ENCODE measurements around the gene INTS1. TPM values are rescaled to one million over a fixed set of nuclear protein-coding genes. Genes with fewer than 3 reads are reported as not detected.

Gene INTS1
- total and polyA plus RNA-seq, 2 experiments from 2014 or later, result 35.1 to 111 TPM

DNA sequence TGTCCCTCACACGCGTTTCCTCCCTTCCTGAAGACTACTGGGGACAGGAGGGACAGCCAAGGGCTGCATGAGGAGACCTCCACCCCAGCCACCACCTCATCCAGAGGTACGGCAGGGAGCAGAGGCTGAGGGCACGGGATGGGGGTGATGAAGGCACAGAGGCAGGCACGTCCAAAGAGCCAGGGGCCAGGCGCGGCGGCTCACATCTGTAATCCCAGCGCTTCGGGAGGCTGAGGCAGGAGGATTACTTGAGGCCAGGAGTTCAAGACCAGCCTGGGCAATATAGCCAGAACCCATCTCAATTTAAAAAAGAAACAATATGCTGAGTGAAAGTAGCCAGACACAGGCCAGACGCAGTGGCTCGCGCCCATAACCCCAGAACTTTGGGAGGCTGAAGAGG, 48.2 kb downstream of the INTS1 start:
- H3K4me1 Mint-ChIP-seq, result peaks cover 14% of the 10 kb centered on the region
- TF ChIP-seq, protein P1, sequence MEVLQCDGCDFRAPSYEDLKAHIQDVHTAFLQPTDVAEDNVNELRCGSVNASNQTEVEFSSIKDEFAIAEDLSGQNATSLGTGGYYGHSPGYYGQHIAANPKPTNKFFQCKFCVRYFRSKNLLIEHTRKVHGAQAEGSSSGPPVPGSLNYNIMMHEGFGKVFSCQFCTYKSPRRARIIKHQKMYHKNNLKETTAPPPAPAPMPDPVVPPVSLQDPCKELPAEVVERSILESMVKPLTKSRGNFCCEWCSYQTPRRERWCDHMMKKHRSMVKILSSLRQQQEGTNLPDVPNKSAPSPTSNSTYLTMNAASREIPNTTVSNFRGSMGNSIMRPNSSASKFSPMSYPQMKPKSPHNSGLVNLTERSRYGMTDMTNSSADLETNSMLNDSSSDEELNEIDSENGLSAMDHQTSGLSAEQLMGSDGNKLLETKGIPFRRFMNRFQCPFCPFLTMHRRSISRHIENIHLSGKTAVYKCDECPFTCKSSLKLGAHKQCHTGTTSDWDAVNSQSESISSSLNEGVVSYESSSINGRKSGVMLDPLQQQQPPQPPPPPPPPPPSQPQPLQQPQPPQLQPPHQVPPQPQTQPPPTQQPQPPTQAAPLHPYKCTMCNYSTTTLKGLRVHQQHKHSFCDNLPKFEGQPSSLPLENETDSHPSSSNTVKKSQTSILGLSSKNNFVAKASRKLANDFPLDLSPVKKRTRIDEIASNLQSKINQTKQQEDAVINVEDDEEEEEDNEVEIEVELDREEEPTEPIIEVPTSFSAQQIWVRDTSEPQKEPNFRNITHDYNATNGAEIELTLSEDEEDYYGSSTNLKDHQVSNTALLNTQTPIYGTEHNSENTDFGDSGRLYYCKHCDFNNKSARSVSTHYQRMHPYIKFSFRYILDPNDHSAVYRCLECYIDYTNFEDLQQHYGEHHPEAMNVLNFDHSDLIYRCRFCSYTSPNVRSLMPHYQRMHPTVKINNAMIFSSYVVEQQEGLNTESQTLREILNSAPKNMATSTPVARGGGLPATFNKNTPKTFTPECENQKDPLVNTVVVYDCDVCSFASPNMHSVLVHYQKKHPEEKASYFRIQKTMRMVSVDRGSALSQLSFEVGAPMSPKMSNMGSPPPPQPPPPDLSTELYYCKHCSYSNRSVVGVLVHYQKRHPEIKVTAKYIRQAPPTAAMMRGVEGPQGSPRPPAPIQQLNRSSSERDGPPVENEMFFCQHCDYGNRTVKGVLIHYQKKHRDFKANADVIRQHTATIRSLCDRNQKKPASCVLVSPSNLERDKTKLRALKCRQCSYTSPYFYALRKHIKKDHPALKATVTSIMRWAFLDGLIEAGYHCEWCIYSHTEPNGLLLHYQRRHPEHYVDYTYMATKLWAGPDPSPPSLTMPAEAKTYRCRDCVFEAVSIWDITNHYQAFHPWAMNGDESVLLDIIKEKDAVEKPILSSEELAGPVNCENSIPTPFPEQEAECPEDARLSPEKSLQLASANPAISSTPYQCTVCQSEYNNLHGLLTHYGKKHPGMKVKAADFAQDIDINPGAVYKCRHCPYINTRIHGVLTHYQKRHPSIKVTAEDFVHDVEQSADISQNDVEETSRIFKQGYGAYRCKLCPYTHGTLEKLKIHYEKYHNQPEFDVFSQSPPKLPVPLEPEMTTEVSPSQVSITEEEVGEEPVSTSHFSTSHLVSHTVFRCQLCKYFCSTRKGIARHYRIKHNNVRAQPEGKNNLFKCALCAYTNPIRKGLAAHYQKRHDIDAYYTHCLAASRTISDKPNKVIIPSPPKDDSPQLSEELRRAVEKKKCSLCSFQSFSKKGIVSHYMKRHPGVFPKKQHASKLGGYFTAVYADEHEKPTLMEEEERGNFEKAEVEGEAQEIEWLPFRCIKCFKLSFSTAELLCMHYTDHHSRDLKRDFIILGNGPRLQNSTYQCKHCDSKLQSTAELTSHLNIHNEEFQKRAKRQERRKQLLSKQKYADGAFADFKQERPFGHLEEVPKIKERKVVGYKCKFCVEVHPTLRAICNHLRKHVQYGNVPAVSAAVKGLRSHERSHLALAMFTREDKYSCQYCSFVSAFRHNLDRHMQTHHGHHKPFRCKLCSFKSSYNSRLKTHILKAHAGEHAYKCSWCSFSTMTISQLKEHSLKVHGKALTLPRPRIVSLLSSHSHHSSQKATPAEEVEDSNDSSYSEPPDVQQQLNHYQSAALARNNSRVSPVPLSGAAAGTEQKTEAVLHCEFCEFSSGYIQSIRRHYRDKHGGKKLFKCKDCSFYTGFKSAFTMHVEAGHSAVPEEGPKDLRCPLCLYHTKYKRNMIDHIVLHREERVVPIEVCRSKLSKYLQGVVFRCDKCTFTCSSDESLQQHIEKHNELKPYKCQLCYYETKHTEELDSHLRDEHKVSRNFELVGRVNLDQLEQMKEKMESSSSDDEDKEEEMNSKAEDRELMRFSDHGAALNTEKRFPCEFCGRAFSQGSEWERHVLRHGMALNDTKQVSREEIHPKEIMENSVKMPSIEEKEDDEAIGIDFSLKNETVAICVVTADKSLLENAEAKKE (CRISPR knock-in tag; IDR thresholded peaks at IDR 0.05), result no peak
- TF ChIP-seq POLR2AphosphoS5 (IDR thresholded peaks at IDR 0.05; ENCODE audit: low read depth) (no peak), EZH2 (IDR thresholded peaks at IDR 0.05; ENCODE audit: low read depth, unreplicated experiment) (no peak), NANOG (IDR thresholded peaks at IDR 0.05; ENCODE audit: borderline replicate concordance) (no peak), ZNF331 (CRISPR knock-in tag; IDR thresholded peaks at IDR 0.05; ENCODE audit: low read depth) (no peak), EZH2phosphoT487 (IDR thresholded peaks at IDR 0.05; ENCODE audit: unreplicated experiment) (no peak), CREB1 (CRISPR knock-in tag; IDR thresholded peaks at IDR 0.05; ENCODE audit: low read depth) (no peak), JUNB (IDR thresholded peaks at IDR 0.05; ENCODE audit: unreplicated experiment) (no peak)
- TF ChIP-seq, protein P2, sequence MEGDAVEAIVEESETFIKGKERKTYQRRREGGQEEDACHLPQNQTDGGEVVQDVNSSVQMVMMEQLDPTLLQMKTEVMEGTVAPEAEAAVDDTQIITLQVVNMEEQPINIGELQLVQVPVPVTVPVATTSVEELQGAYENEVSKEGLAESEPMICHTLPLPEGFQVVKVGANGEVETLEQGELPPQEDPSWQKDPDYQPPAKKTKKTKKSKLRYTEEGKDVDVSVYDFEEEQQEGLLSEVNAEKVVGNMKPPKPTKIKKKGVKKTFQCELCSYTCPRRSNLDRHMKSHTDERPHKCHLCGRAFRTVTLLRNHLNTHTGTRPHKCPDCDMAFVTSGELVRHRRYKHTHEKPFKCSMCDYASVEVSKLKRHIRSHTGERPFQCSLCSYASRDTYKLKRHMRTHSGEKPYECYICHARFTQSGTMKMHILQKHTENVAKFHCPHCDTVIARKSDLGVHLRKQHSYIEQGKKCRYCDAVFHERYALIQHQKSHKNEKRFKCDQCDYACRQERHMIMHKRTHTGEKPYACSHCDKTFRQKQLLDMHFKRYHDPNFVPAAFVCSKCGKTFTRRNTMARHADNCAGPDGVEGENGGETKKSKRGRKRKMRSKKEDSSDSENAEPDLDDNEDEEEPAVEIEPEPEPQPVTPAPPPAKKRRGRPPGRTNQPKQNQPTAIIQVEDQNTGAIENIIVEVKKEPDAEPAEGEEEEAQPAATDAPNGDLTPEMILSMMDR (conservative IDR thresholded peaks at IDR 0.05; ENCODE audit: low read depth in 2 of 2), result no peak
- TF ChIP-seq, protein P3, sequence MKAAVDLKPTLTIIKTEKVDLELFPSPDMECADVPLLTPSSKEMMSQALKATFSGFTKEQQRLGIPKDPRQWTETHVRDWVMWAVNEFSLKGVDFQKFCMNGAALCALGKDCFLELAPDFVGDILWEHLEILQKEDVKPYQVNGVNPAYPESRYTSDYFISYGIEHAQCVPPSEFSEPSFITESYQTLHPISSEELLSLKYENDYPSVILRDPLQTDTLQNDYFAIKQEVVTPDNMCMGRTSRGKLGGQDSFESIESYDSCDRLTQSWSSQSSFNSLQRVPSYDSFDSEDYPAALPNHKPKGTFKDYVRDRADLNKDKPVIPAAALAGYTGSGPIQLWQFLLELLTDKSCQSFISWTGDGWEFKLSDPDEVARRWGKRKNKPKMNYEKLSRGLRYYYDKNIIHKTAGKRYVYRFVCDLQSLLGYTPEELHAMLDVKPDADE (IDR thresholded peaks at IDR 0.05), result no peak
- TF ChIP-seq, protein P4, sequence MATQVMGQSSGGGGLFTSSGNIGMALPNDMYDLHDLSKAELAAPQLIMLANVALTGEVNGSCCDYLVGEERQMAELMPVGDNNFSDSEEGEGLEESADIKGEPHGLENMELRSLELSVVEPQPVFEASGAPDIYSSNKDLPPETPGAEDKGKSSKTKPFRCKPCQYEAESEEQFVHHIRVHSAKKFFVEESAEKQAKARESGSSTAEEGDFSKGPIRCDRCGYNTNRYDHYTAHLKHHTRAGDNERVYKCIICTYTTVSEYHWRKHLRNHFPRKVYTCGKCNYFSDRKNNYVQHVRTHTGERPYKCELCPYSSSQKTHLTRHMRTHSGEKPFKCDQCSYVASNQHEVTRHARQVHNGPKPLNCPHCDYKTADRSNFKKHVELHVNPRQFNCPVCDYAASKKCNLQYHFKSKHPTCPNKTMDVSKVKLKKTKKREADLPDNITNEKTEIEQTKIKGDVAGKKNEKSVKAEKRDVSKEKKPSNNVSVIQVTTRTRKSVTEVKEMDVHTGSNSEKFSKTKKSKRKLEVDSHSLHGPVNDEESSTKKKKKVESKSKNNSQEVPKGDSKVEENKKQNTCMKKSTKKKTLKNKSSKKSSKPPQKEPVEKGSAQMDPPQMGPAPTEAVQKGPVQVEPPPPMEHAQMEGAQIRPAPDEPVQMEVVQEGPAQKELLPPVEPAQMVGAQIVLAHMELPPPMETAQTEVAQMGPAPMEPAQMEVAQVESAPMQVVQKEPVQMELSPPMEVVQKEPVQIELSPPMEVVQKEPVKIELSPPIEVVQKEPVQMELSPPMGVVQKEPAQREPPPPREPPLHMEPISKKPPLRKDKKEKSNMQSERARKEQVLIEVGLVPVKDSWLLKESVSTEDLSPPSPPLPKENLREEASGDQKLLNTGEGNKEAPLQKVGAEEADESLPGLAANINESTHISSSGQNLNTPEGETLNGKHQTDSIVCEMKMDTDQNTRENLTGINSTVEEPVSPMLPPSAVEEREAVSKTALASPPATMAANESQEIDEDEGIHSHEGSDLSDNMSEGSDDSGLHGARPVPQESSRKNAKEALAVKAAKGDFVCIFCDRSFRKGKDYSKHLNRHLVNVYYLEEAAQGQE (IDR thresholded peaks at IDR 0.05; ENCODE audit: unreplicated experiment), result no peak
- peaks cover 9% of the 10 kb centered on the region for H3K27me3 Mint-ChIP-seq (ENCODE audit: insufficient read depth, low read depth, poor library complexity)
- Histone ChIP-seq H3K4me3 (no peak overlapping the region), H2AFZ (no peak overlapping the region), H3K36me3 (ENCODE audit: insufficient read depth) (no peaks in the 10 kb centered on the region), H3K4me1 (ENCODE audit: insufficient read depth) (peaks cover 3% of the 10 kb centered on the region; the same call in 1 of the 2 replicates), H3K79me2 (replicated peaks; ENCODE audit: insufficient read depth) (no peaks in the 10 kb centered on the region), H3K27me3 (ENCODE audit: insufficient read depth) (no peaks in the 10 kb centered on the region), H3K4me2 (no peak overlapping the region), H3K9me2 (ENCODE audit: insufficient read depth) (no peaks in the 10 kb centered on the region), H4K20me1 (replicated peaks; ENCODE audit: insufficient read depth) (no peaks in the 10 kb centered on the region; the same call in 1 of the 2 replicates), H3K27ac (ENCODE audit: low read depth) (no peak overlapping the region), H3F3A (replicated peaks; ENCODE audit: low read depth) (no peaks in the 10 kb centered on the region; the same call in 1 of the 2 replicates)
- ATAC-seq, result no peak
- no peaks in the 10 kb centered on the region for H3K9me3 Mint-ChIP-seq
- no peak overlapping the region for H3K4me3 Mint-ChIP-seq
- H3K27ac Mint-ChIP-seq, result no peak overlapping the region
- no peaks in the 10 kb centered on the region for H3K36me3 Mint-ChIP-seq (ENCODE audit: low read depth)
- DNase-seq (ENCODE audit: low spot score), result no peak

Data from GM23338 (cell line).